Activated CD8-positive, alpha-beta T cell treated with anti-CD3 and anti-CD28 coated beads, Interleukin-2, amount 10 ng/mL, durations not matched to agents 7 days and 5 days (primary cell): ENCODE measurements around the gene RIMKLB. TPM values are rescaled to one million over a fixed set of nuclear protein-coding genes. Genes with fewer than 3 reads are reported as not detected.

Experiments used
- ATAC-seq: fragments of 150-1000 bp; cut with Tn5 transposase; one replicate; pipeline ENCODE4 v1.10.0; 2021; ENCODE audit warnings: moderate library complexity
- CTCF ChIA-PET: fragments of 350-600 bp; sonication (Branson Sonifier 250); formaldehyde crosslinking; loops from one replicate; lab custom pipeline; 2021; ENCODE audit warnings: antibody characterized with exemption; lab: Charles Lee
- POLR2A ChIA-PET: fragments of 350-600 bp; sonication (Branson Sonifier 250); formaldehyde crosslinking; loops from one replicate; lab custom pipeline; 2021; ENCODE audit warnings: antibody characterized with exemption; lab: Charles Lee
- DNase-seq: peaks from one replicate; pipeline ENCODE4 v3.0.0-alpha.2; 2020
- H3K27ac Mint-ChIP-seq: one replicate; pipeline ENCODE4 v1.8.0; 2021; ENCODE audit warnings: mild to moderate bottlenecking, mixed read lengths
- H3K27me3 Mint-ChIP-seq: one replicate; pipeline ENCODE4 v1.8.0; 2021; ENCODE audit warnings: low read depth, mixed read lengths
- H3K36me3 Mint-ChIP-seq: one replicate; pipeline ENCODE4 v1.8.0; 2021; ENCODE audit warnings: low read depth, mixed read lengths
- H3K4me1 Mint-ChIP-seq: one replicate; pipeline ENCODE4 v1.8.0; 2021; ENCODE audit warnings: low read depth, mixed read lengths
- H3K4me3 Mint-ChIP-seq: one replicate; pipeline ENCODE4 v1.8.0; 2021; ENCODE audit warnings: mild to moderate bottlenecking, mixed read lengths
- H3K9me3 Mint-ChIP-seq: one replicate; pipeline ENCODE4 v1.8.0; 2022; ENCODE audit warnings: mixed read lengths; ENCODE audit not compliant: insufficient read depth
- total RNA-seq, 2 experiments: library from RNA; stranded (reverse); gene quantifications; one replicate each; pipeline ENCODE4 v1.2.3, GENCODE V29; 2021

Gene RIMKLB
- total RNA-seq, 2 experiments from 2014 or later: 7.9 to 9.0 TPM

DNA sequence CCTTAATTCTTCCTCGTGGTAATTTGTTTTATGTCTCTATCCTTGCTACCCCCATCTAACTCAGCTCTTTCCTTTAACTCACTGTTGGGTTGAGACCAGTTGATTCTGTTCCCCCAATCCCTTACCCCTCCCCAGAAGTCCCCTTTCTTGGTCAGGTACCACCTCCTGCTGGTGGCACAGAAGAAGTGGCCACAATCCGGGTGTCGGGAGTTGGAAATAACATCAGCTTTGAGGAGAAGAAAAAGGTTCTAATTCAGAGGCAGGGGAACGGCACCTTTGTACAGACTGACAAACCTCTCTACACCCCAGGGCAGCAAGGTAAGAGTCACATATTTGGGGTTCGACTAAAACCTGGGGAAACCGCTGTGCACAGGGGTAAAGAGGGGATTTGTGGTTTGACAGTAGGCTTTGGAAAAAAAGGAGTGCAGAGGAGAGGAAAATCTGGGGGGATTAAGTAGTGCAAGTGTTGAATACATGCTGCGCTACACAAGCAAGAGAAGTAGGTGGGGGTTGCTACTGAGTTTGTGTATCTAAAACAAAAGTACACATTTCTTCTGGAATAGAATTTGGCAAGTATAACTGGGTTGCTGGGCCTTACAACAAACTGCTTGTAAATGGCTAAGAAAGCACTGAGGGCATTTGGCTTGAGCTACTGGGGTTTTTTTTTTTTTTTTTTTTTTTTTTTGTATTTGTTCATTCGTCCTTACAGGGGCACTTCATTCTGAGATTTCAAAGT is 125.9 kb downstream of the RIMKLB start:
- CTCF ChIA-PET: interaction anchor here (1.5 kb wide), 1 partner anchor 36 kb away, joined by 3 read pairs; no protein-coding TSS in a partner anchor
- POLR2A ChIA-PET: no interaction called here

DNA sequence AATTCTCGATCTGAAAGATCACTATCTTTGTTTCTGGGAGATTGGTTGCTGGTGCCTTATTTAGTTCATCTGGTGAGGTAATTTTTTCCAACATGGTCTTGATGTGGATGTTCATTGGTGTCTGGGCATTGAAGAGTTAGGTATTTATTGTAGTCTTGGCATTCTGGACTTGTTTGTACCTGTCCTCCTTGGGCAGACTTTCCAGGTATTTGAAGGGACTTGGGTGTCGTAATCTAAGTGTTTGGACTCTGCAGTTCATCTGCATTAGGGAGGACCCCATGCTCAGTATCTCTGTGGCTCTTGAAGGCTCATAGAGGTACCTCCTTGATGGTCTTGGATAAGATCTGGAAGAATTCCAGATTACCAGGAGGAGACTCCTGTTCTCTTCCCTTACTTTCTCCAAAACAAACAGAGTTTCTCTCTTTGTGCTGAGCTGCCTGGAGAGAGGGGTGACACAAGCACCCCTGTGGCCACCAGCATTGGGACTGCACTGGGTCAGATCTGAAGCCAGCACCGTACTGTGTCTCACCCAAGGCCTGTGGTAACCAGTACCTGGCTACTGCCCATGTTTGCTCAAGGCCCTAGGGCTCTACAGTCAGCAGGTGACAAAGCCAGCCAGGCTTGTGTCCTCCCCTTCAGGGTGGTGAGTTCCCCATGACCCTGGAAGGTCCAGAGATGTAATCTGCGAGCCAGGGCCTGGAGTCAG is 129.9 kb downstream of the RIMKLB start:
- Mint-ChIP-seq H3K4me1 (no peaks in the 10 kb centered on the region), H3K4me3 (no peak overlapping the region), H3K9me3 (no peaks in the 10 kb centered on the region), H3K27me3 (peaks cover 4% of the 10 kb centered on the region), H3K27ac (no peak overlapping the region), H3K36me3 (no peaks in the 10 kb centered on the region)
- POLR2A ChIA-PET: no interaction called here
- ATAC-seq: no peak
- CTCF ChIA-PET: no interaction called here
- DNase-seq: no peak

More for the DNA sequence above, 125.9 kb downstream of the RIMKLB start:
- Mint-ChIP-seq H3K36me3 (no peaks in the 10 kb centered on the region), H3K27me3 (peaks cover 4% of the 10 kb centered on the region), H3K4me1 (no peaks in the 10 kb centered on the region), H3K27ac (no peak overlapping the region), H3K9me3 (no peaks in the 10 kb centered on the region), H3K4me3 (no peak overlapping the region)
- ATAC-seq (no peak), DNase-seq (peak; percentile 21)

DNA sequence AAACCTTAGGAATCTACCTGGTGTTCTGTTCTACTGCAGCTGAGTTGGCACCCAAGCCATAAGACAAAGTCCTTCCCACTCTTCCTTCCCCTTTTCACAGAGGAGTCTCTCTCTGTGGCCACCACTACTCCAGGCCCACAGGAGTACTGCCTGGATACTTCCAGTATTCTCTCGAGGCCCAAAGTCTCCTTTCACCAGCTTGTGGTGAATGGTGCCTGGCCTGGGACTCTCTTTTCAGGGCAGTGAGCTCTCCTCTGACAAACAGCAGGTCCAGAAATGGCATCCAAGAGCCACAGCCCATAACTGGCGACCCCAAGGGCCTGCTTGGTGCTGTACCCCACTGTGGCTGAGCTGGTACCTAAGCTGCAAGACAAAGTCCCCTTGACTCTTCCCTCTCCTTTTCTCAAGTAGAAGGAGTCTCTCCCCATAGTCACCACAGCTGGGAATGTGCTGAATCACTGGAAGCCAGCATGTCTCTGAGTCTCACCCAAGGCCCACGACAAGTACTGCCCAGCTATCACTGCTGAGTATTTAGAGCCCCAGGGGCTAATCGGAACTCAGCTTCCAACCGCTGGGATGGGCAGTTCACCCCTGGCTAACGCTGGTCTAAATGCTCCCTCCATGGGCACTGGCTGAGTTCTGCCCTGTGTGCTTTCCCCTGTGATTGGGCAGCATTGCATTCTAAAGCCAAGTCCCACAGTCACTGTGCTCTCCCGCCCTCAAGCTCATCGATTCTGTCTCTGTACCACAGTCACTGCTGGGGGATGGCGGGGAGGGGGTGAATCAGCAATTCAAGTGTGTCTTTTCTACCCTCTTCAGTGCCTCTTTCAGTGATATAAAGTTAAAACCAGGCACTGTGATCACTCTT is 130.7 kb downstream of the RIMKLB start:
- CTCF ChIA-PET: no interaction called here
- no peaks in the 10 kb centered on the region for H3K9me3 Mint-ChIP-seq

DNA sequence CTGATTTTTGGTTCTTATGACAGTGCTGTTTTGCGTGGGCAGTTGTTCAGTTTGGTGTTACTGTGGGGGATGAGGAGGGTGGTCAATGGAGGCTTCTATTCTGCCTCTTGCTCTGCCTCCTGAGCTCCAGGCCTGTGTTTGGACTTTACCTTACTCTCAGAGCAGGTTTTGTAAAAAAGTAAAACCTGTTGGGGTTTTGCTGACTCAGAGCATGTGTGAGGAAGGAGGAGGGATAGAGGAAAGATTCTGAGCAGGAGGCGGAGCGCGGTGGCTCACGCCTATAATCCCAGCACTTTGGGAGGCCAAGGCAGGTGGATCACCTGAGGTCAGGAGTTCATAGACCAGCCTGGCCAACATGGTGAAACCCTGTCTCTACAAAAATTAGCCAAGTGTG is 131.3 kb downstream of the RIMKLB start:
- ChIA-PET POLR2A (no interaction called here), CTCF (no interaction called here)
- H3K27me3 Mint-ChIP-seq: peaks cover 4% of the 10 kb centered on the region
- no peaks in the 10 kb centered on the region for H3K9me3 Mint-ChIP-seq
- no peak overlapping the region for H3K4me3 Mint-ChIP-seq
- DNase-seq (no peak), ATAC-seq (no peak)
- H3K4me1 Mint-ChIP-seq: no peaks in the 10 kb centered on the region
- H3K27ac Mint-ChIP-seq: no peak overlapping the region
- H3K36me3 Mint-ChIP-seq: no peaks in the 10 kb centered on the region

More for the DNA sequence above, 130.7 kb downstream of the RIMKLB start:
- Mint-ChIP-seq H3K4me1 (no peaks in the 10 kb centered on the region), H3K36me3 (no peaks in the 10 kb centered on the region), H3K27ac (no peak overlapping the region), H3K27me3 (peaks cover 2% of the 10 kb centered on the region), H3K4me3 (no peak overlapping the region)
- ATAC-seq (no peak), DNase-seq (no peak)
- POLR2A ChIA-PET: no interaction called here

DNA sequence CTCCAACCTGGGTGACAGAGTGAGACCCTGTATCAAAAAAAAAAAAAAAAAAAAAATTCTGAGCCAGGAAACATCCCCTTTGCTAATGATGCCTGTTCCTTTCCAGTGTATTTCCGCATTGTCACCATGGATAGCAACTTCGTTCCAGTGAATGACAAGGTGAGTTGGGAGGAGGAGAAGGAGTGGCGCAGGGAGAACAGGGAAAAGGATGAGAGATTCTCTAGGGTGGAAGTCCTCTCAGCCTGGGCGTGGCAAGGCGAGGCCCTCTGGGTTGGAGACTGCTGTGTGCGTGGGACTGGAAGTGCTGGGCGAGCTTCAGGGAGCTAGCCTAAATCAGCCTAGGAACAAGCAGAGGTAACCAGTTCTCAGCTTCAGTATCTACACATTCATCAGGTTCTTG is 131.8 kb downstream of the RIMKLB start:
- Mint-ChIP-seq H3K4me1 (no peaks in the 10 kb centered on the region), H3K27ac (no peak overlapping the region), H3K9me3 (no peaks in the 10 kb centered on the region), H3K4me3 (no peak overlapping the region), H3K27me3 (peaks cover 4% of the 10 kb centered on the region), H3K36me3 (no peaks in the 10 kb centered on the region)
- DNase-seq: no peak
- POLR2A ChIA-PET: no interaction called here
- ATAC-seq: no peak
- CTCF ChIA-PET: no interaction called here

DNA sequence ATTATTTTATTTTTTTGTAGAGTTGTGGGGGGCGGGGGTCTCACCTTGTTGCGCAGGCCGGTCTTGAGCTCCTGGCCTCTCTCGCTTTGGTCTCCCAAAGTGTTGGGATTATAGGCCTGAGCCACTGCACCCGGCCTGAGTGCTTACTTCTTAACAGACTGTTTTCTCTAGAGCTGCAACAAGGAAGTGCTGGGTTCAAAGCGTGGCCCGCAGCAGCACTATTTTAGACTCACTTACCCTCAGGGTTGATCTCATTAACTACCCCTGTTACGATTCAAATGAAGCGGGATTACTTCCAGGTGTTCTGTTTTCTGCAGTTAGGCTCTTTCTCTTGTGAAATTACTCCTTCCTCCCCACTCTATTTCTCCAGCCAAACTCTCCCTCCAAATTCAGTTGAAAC is 133.3 kb downstream of the RIMKLB start:
- H3K27me3 Mint-ChIP-seq: peaks cover 4% of the 10 kb centered on the region
- no peak overlapping the region for H3K4me3 Mint-ChIP-seq
- no peak for DNase-seq
- H3K36me3 Mint-ChIP-seq: no peaks in the 10 kb centered on the region
- CTCF ChIA-PET: no interaction called here
- no peaks in the 10 kb centered on the region for H3K4me1 Mint-ChIP-seq
- POLR2A ChIA-PET: no interaction called here
- no peak for ATAC-seq
- no peaks in the 10 kb centered on the region for H3K9me3 Mint-ChIP-seq
- H3K27ac Mint-ChIP-seq: no peak overlapping the region

DNA sequence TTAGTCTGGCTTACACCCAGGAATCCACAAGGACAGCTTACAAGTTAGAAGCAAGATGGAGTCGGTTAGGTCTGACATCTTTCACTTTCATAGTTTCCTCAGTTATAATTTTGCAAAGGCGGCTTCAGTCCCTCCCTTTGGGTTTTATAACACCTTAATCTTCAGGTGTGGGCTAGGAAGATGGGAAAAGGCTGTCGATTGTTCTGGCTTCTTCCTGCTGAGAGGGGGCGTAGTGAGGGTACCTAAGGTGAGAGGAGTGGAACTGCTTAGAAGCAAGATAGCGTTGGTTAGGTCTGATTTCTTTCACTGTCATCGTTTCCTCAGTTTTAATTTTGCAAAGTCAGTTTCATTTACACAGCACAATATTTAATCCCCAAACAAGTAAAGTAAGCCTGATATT is 134.7 kb downstream of the RIMKLB start:
- Mint-ChIP-seq H3K4me1 (no peaks in the 10 kb centered on the region), H3K27me3 (peaks cover 2% of the 10 kb centered on the region), H3K9me3 (no peaks in the 10 kb centered on the region), H3K4me3 (no peak overlapping the region), H3K36me3 (no peaks in the 10 kb centered on the region), H3K27ac (no peak overlapping the region)
- ChIA-PET CTCF (no interaction called here), POLR2A (no interaction called here)
- DNase-seq (no peak), ATAC-seq (no peak)

Other genes with a start within 250 kb of the RIMKLB start
- gene CLEC6A, start 242.0 kb upstream of the RIMKLB start, total RNA-seq: not detected
- gene CLEC4D, start 184.5 kb upstream of the RIMKLB start, total RNA-seq: not detected
- gene CLEC4E, start 157.1 kb upstream of the RIMKLB start, total RNA-seq: not detected
- gene AICDA, start 85.1 kb upstream of the RIMKLB start, total RNA-seq: not detected
- not detected for gene MFAP5, start 35.2 kb upstream of the RIMKLB start, total RNA-seq
- not detected for gene A2ML1, start 124.6 kb downstream of the RIMKLB start, total RNA-seq
- gene PHC1, start 216.5 kb downstream of the RIMKLB start, total RNA-seq: 10 to 100 TPM; 12.3 to 12.9 TPM